Left lung (tissue), 10 donors: ENCODE results near the gene FBXW7. TPM values are rescaled to one million over a fixed set of nuclear protein-coding genes. Genes with fewer than 3 reads are reported as not detected.
A peak's percentile ranks its signal among the peaks of the same experiment; 100 is the strongest.

Experiments used
- ATAC-seq: fragments of 200-7000 bp; cut with Tn5 transposase; one replicate; pipeline ENCODE4 v1.9.1; 2020; ENCODE audit warnings: moderate library complexity
- DNase-seq, 4 donors: peaks; one replicate each; pipeline ENCODE4 v3.0.0-alpha.2; 2013 to 2020
- H3K27ac ChIP-seq, 2 donors: fragments of 200-600 bp; sonication (generic) in 1 of 2; one replicate each; pipeline versions ENCODE4 v1.5.0 to v1.8.0; 2020 to 2021
- H3K27me3 ChIP-seq, 2 donors: fragments of 200-600 bp; sonication (generic) in 1 of 2; one replicate each; pipeline versions ENCODE4 v1.5.0 to v1.8.0; 2020 to 2021
- H3K36me3 ChIP-seq, 2 donors: fragments of 200-600 bp; sonication (generic) in 1 of 2; one replicate each; pipeline versions ENCODE4 v1.5.0 to v1.8.0; 2020 to 2021
- H3K4me1 ChIP-seq, 2 donors: fragments of 200-600 bp; one replicate each; pipeline ENCODE4 v1.8.0; 2021
- H3K4me3 ChIP-seq, 2 donors: fragments of 200-600 bp; sonication (generic) in 1 of 2; one replicate each; pipeline versions ENCODE4 v1.5.0 to v1.8.0; 2020 to 2021; ENCODE audit warnings: mild to moderate bottlenecking in 1 of 2
- H3K9me3 ChIP-seq, 2 donors: fragments of 200-600 bp; sonication (generic) in 1 of 2; one replicate each; pipeline versions ENCODE4 v1.5.0 to v1.8.0; 2020 to 2021
- intact Hi-C, 2 donors: fragments of 100-400 bp; cut with DNase I; formaldehyde crosslinking; loops; one replicate each; pipeline versions ENCODE4 v1.11.2 to v1.14.2; 2022
- polyA plus RNA-seq, 6 donors: library from polyadenylated mRNA; unstranded; fragments of 120-200 nt; gene quantifications; one replicate each; pipeline ENCODE4 v1.2.1, GENCODE V29; 2013; ENCODE audit not compliant: insufficient read length in 6 of 6
- total RNA-seq, 2 donors: library from RNA; stranded (reverse); fragmentation: NEBNext Ultra II Directional; extraction: Animal tissue kit (Norgen Biotek cat#: 25700); gene quantifications; one replicate each; pipeline ENCODE4 v1.2.1, GENCODE V29; 2021
- TF ChIP-seq, protein P1 (sequence below), 2 donors: fragments of 200-600 bp; sonication (generic) in 1 of 2; IDR thresholded peaks; one replicate each; pipeline versions ENCODE4 v1.5.0 to v1.8.0; 2021; ENCODE audit warnings: antibody characterized with exemption in 2 of 2
- donor health status: DM: no; HTN: yes; CAD: no.
- donor health status: DM: no; HTN: no; CAD: no.

Gene FBXW7
- total and polyA plus RNA-seq, 8 donors: 29.0 to 39.7 (median 34.7) TPM

- intact Hi-C loops: no loop called here
- H3K4me3 ChIP-seq: no peak overlapping the region
- H3K27ac ChIP-seq: no peak overlapping the region
- ATAC-seq: peak; percentile 82
- H3K9me3 ChIP-seq: no peaks in the 10 kb centered on the region
- H3K27me3 ChIP-seq: no peaks in the 10 kb centered on the region
- peaks cover 0 to 10% of the 10 kb centered on the region in 2 donors for H3K36me3 ChIP-seq
- TF ChIP-seq, protein P1, sequence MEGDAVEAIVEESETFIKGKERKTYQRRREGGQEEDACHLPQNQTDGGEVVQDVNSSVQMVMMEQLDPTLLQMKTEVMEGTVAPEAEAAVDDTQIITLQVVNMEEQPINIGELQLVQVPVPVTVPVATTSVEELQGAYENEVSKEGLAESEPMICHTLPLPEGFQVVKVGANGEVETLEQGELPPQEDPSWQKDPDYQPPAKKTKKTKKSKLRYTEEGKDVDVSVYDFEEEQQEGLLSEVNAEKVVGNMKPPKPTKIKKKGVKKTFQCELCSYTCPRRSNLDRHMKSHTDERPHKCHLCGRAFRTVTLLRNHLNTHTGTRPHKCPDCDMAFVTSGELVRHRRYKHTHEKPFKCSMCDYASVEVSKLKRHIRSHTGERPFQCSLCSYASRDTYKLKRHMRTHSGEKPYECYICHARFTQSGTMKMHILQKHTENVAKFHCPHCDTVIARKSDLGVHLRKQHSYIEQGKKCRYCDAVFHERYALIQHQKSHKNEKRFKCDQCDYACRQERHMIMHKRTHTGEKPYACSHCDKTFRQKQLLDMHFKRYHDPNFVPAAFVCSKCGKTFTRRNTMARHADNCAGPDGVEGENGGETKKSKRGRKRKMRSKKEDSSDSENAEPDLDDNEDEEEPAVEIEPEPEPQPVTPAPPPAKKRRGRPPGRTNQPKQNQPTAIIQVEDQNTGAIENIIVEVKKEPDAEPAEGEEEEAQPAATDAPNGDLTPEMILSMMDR (IDR thresholded peaks at IDR 0.05): peak; percentile 37 to 53
- H3K4me1 ChIP-seq: no peaks in the 10 kb centered on the region
- no peak for DNase-seq
Measured at GRCh38 chr4:152408514-152409327, 127.2 kb downstream of the FBXW7 start.

DNA sequence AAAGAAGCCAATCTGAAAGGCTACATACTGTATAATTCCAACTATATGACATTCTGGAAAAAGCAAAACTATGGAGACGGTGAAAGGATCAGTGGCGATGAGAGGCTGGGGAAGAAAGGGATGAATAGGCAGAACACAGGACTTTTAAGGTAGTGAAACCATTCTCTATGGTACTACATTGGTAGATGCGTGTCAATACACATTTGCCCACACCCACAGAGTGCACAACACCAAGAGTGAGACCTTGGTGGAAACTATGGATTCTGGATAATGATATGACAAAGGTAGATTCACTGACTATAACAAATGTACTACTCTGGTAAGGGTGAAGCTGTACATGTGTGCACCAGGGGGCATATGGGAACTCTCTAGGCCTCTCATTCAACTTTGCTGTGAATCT lies 134.5 kb downstream of the FBXW7 start:
- ATAC-seq (no peak), DNase-seq (no peak)
- Histone ChIP-seq H3K36me3 (no peaks in the 10 kb centered on the region), H3K4me3 (no peak overlapping the region), H3K27me3 (no peaks in the 10 kb centered on the region), H3K9me3 (no peaks in the 10 kb centered on the region), H3K4me1 (peaks cover 0 to 14% of the 10 kb centered on the region in 2 donors), H3K27ac (no peak overlapping the region)
- intact Hi-C loops: no loop called here
- TF ChIP-seq, protein P1 (IDR thresholded peaks at IDR 0.05): no peak

DNA sequence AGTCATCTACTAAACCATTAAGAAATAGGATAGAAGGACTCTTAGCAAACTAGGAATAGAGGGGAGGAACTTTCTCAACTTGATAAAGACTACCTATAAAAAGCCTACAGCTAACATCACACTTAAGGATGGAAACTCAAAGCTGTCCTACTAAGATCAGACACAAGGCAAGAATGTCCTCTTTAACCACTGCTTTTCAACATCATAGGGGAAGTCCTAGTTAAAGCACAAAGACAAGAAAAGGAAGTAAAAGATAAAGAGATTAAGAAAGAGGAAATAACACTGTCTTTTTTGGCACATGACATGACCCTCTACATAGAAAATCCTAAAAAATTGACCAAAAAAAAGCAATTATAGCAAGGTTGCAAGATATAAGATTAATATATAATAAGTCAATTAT lies 136.6 kb downstream of the FBXW7 start:
- intact Hi-C loops: no loop called here

GRCh38 chr4:152398060-152398459 lies 137.8 kb downstream of the FBXW7 start:
- ATAC-seq (peak; percentile 19), DNase-seq (no peak)
- Histone ChIP-seq H3K27ac (no peak overlapping the region), H3K27me3 (no peaks in the 10 kb centered on the region), H3K4me1 (peaks cover 0 to 20% of the 10 kb centered on the region in 2 donors), H3K36me3 (no peaks in the 10 kb centered on the region), H3K9me3 (no peaks in the 10 kb centered on the region), H3K4me3 (no peak overlapping the region)
- TF ChIP-seq, protein P1 (IDR thresholded peaks at IDR 0.05): peak in 1 of 2 donors; percentile 30
- intact Hi-C loops: no loop called here

More for the DNA sequence above, 136.6 kb downstream of the FBXW7 start:
- no peak for DNase-seq
- Histone ChIP-seq H3K9me3 (no peaks in the 10 kb centered on the region), H3K27ac (peak overlapping the region in 1 of 2 donors; percentile 57), H3K36me3 (no peaks in the 10 kb centered on the region), H3K4me3 (no peak overlapping the region), H3K4me1 (peaks cover 0 to 20% of the 10 kb centered on the region in 2 donors), H3K27me3 (no peaks in the 10 kb centered on the region)
- TF ChIP-seq, protein P1 (IDR thresholded peaks at IDR 0.05): no peak
- ATAC-seq: peak; percentile 33

DNA sequence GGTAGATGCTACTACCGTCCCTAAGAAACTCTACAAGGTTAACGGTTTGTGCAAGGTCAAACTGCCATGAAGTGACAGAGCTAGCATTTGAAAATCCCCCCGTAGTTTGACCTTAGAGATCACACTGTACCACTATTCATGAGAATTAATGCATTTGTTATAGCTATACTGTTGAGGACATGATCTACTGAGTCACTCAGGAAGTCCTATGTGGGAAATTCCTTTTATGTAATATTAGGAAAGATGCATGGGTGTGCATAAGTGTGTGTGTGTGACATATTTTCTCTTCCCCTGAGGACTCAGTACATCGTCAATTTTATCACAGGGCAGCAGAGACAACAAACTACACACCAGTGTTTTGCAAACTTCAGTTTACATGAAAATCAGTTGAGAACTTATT lies 141.1 kb downstream of the FBXW7 start:
- intact Hi-C loops: no loop called here
- Histone ChIP-seq H3K27me3 (no peaks in the 10 kb centered on the region), H3K36me3 (no peaks in the 10 kb centered on the region), H3K27ac (no peak overlapping the region), H3K4me1 (peaks cover 0 to 20% of the 10 kb centered on the region in 2 donors), H3K9me3 (no peaks in the 10 kb centered on the region), H3K4me3 (no peak overlapping the region)
- DNase-seq: no peak
- TF ChIP-seq, protein P1 (IDR thresholded peaks at IDR 0.05): no peak
- ATAC-seq: no peak
